Measurements from ENCODE around the gene TUBGCP3. TPM values are rescaled to one million over a fixed set of nuclear protein-coding genes. Genes with fewer than 3 reads are reported as not detected.

TUBGCP3 gene
- total RNA-seq, 2 experiments from 2014 or later: 19.4 to 36.2 TPM

DNA sequence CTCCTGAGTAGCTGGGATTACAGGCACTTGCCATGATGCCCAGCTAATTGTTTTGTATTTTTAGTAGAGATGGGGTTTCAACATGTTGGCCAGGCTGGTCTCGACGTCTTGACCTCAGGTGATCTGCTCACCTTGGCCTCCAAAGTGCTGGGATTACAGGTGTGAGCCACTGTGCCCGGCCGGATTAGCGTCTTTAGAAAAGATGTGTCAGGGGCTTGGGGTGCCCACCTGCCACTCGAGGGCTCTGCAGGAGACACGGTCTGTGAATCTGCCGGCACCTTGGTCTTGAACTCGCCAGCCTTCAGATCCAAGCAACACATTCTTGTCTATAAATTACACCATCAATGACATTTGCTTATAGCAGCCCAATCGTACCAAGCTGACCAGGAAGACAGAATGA lies 38.8 kb upstream of the TUBGCP3 start:
- Histone ChIP-seq H3K9me3 (ENCODE audit: low read length) (no peaks in the 10 kb centered on the region), H3K27ac (ENCODE audit: low read depth, low read length, poor library complexity, severe bottlenecking) (no peak overlapping the region), H3K79me2 (ENCODE audit: insufficient read depth, low read depth, low read length) (no peaks in the 10 kb centered on the region), H3K4me1 (ENCODE audit: insufficient read depth, low read length, poor library complexity, severe bottlenecking) (no peaks in the 10 kb centered on the region), H2AFZ (ENCODE audit: low read length) (no peak overlapping the region), H3K4me2 (ENCODE audit: low read length) (no peak overlapping the region), H3K36me3 (ENCODE audit: insufficient read depth, low read length) (no peaks in the 10 kb centered on the region), H4K20me1 (ENCODE audit: insufficient read depth, low read length) (no peaks in the 10 kb centered on the region), H3K9me2 (ENCODE audit: insufficient read depth, low read length) (no peaks in the 10 kb centered on the region), H3K4me3 (ENCODE audit: low read depth, low read length, poor library complexity, severe bottlenecking) (no peak overlapping the region)
- no peak for DNase-seq (ENCODE audit: low spot score)
- intact Hi-C loops (cut with micrococcal nuclease; ENCODE audit: unreplicated experiment): no loop called here
- no TSS peak for BruUV-seq (replicated peaks)
- CTCF ChIA-PET (ENCODE audit: unreplicated experiment): no interaction called here
- POLR2A ChIA-PET: no interaction called here
- TF ChIP-seq, protein P1, sequence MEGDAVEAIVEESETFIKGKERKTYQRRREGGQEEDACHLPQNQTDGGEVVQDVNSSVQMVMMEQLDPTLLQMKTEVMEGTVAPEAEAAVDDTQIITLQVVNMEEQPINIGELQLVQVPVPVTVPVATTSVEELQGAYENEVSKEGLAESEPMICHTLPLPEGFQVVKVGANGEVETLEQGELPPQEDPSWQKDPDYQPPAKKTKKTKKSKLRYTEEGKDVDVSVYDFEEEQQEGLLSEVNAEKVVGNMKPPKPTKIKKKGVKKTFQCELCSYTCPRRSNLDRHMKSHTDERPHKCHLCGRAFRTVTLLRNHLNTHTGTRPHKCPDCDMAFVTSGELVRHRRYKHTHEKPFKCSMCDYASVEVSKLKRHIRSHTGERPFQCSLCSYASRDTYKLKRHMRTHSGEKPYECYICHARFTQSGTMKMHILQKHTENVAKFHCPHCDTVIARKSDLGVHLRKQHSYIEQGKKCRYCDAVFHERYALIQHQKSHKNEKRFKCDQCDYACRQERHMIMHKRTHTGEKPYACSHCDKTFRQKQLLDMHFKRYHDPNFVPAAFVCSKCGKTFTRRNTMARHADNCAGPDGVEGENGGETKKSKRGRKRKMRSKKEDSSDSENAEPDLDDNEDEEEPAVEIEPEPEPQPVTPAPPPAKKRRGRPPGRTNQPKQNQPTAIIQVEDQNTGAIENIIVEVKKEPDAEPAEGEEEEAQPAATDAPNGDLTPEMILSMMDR (conservative IDR thresholded peaks at IDR 0.05; ENCODE audit: low read length): no peak
- TF ChIP-seq EZH2phosphoT487 (IDR thresholded peaks at IDR 0.05; ENCODE audit: borderline replicate concordance, low read depth, low read length): no peak

DNA sequence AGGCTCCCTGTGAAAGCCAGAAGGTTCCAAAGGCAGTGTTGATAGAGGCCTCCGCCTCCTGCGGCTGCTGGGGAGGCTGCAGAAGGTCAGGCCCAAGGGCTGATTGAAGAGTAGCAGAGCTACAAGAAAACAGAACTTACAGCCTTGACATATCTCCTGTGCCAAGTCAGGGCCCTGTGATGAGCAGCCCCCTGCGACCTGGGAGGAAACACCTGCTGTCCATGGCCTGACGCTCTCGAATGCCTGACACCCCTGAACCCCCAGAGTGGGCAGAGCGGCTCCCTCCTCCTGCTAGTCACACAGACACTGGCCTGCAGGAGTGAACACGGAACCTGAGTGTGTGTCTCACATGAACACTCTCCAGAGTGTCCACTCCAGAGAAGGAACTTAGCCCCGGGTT lies 38.2 kb upstream of the TUBGCP3 start:
- TF ChIP-seq EZH2phosphoT487 (IDR thresholded peaks at IDR 0.05; ENCODE audit: borderline replicate concordance, low read depth, low read length): no peak
- TF ChIP-seq, protein P1 (conservative IDR thresholded peaks at IDR 0.05; ENCODE audit: low read length): no peak
- no peaks in the 10 kb centered on the region for H3K4me1 ChIP-seq (ENCODE audit: insufficient read depth, low read length, poor library complexity, severe bottlenecking)
- no peak overlapping the region for H3K4me3 ChIP-seq (ENCODE audit: low read depth, low read length, poor library complexity, severe bottlenecking)
- CTCF ChIA-PET (ENCODE audit: unreplicated experiment): no interaction called here
- H3K79me2 ChIP-seq (ENCODE audit: insufficient read depth, low read depth, low read length): no peaks in the 10 kb centered on the region
- H4K20me1 ChIP-seq (ENCODE audit: insufficient read depth, low read length): no peaks in the 10 kb centered on the region
- intact Hi-C loops (cut with micrococcal nuclease; ENCODE audit: unreplicated experiment): no loop called here
- no peaks in the 10 kb centered on the region for H3K9me2 ChIP-seq (ENCODE audit: insufficient read depth, low read length)
- no peak overlapping the region for H3K27ac ChIP-seq (ENCODE audit: low read depth, low read length, poor library complexity, severe bottlenecking)
- no peak overlapping the region for H3K4me2 ChIP-seq (ENCODE audit: low read length)
- no peak for DNase-seq (ENCODE audit: low spot score)
- H2AFZ ChIP-seq (ENCODE audit: low read length): no peak overlapping the region
- no peaks in the 10 kb centered on the region for H3K36me3 ChIP-seq (ENCODE audit: insufficient read depth, low read length)
- POLR2A ChIA-PET: no interaction called here
- BruUV-seq (replicated peaks): no TSS peak
- H3K9me3 ChIP-seq (ENCODE audit: low read length): no peaks in the 10 kb centered on the region

DNA sequence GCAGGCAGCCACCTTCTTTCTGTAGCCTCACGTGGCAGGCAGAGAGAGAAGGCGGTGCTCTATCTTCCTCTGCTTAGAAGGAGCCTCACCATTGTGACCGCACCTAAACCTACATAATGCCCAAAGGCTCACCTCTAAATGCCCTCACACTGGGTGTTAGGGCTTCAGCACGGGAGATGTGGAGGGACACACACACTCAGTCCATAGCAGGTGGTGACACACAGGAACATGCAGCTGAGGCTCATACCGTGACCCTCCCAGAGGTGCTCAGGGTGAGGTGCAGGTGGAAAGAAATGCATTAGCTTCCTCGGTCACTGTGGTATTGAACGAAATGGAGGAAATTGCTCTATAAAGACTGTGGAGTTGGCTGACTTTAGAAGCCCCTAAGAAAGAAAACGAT lies 37.7 kb upstream of the TUBGCP3 start:
- H2AFZ ChIP-seq (ENCODE audit: low read length): no peak overlapping the region
- H3K79me2 ChIP-seq (ENCODE audit: insufficient read depth, low read depth, low read length): no peaks in the 10 kb centered on the region
- no peak for DNase-seq (ENCODE audit: low spot score)
- no peaks in the 10 kb centered on the region for H3K36me3 ChIP-seq (ENCODE audit: insufficient read depth, low read length)
- H3K4me3 ChIP-seq (ENCODE audit: low read depth, low read length, poor library complexity, severe bottlenecking): no peak overlapping the region
- intact Hi-C loops (cut with micrococcal nuclease; ENCODE audit: unreplicated experiment): no loop called here
- no peaks in the 10 kb centered on the region for H4K20me1 ChIP-seq (ENCODE audit: insufficient read depth, low read length)
- H3K4me2 ChIP-seq (ENCODE audit: low read length): no peak overlapping the region
- TF ChIP-seq, protein P1 (conservative IDR thresholded peaks at IDR 0.05; ENCODE audit: low read length): no peak
- no peak for TF ChIP-seq EZH2phosphoT487 (IDR thresholded peaks at IDR 0.05; ENCODE audit: borderline replicate concordance, low read depth, low read length)
- no peaks in the 10 kb centered on the region for H3K9me3 ChIP-seq (ENCODE audit: low read length)
- ChIA-PET POLR2A (no interaction called here), CTCF (ENCODE audit: unreplicated experiment) (no interaction called here)
- H3K9me2 ChIP-seq (ENCODE audit: insufficient read depth, low read length): no peaks in the 10 kb centered on the region
- H3K4me1 ChIP-seq (ENCODE audit: insufficient read depth, low read length, poor library complexity, severe bottlenecking): no peaks in the 10 kb centered on the region
- no TSS peak for BruUV-seq (replicated peaks)
- H3K27ac ChIP-seq (ENCODE audit: low read depth, low read length, poor library complexity, severe bottlenecking): no peak overlapping the region

Data from OCI-LY7 (cell line).